ENCODE results near the gene EXOG. TPM values are rescaled to one million over a fixed set of nuclear protein-coding genes. Genes with fewer than 3 reads are reported as not detected.
A peak's percentile ranks its signal among the peaks of the same experiment; 100 is the strongest.

Gene EXOG
- total RNA-seq, 4 donors from 2014 or later = 6.0 to 15.3 (median 10.8) TPM

GRCh38 chr3:38477057-38477820 lies 18.9 kb upstream of the EXOG start:
- Histone ChIP-seq H3K4me3 (no peak overlapping the region), H3K36me3 (peaks cover 0 to 18% (median 7%) of the 10 kb centered on the region in 4 donors), H3K27me3 (no peaks in the 10 kb centered on the region), H3K9me3 (no peaks in the 10 kb centered on the region), H3K27ac (no peak overlapping the region), H3K4me1 (peaks cover 0 to 7% (median 3%) of the 10 kb centered on the region in 4 donors)
- in situ Hi-C loops (cut with MboI; ENCODE audit: low pct_ligation_motif_present in 1 of 4, low pct_unique_long_range_greater_than_20kb in 1 of 4, low sequenced_read_pairs in 3 of 4) (loop anchor here in 2 of 4 donors (10.0 to 25.0 kb wide), 3 partner anchors 132 to 365 kb away; partner anchors contain the start of genes ACAA1 (in 1 of the 2), MYD88 (in 1 of the 2) and XYLB (in 1 of the 2)), intact Hi-C loops (cut with DNase I; ENCODE audit: low total_unique reads) (loop anchor here (5.0 kb wide), 1 partner anchor 130 kb away; the partner anchor contains the start of gene XYLB)
- TF ChIP-seq POLR2A (IDR thresholded peaks at IDR 0.05) = no peak
- DNase-seq = no peak
- WGBS, 2 donors (ENCODE audit: low coverage in 1 of 2) = 91% methylated on average over 21 of the region's 21 CpGs; no CpG with 5 or more reads in 1 of the 2 donors

- DNase-seq = no peak
- Histone ChIP-seq H3K36me3 (peaks cover 0 to 25% (median 7%) of the 10 kb centered on the region in 4 donors), H3K27me3 (no peaks in the 10 kb centered on the region), H3K27ac (no peak overlapping the region), H3K4me1 (peaks cover 0 to 6% (median 2%) of the 10 kb centered on the region in 4 donors), H3K9me3 (no peaks in the 10 kb centered on the region), H3K4me3 (no peak overlapping the region)
- intact Hi-C loops (cut with DNase I; ENCODE audit: low total_unique reads) (loop anchor here (5.0 kb wide), 1 partner anchor 131 kb away; the partner anchor contains the start of gene XYLB), in situ Hi-C loops (cut with MboI; ENCODE audit: low pct_ligation_motif_present in 1 of 4, low pct_unique_long_range_greater_than_20kb in 1 of 4, low sequenced_read_pairs in 3 of 4) (loop anchor here in 2 of 4 donors (10.0 to 25.0 kb wide), 3 partner anchors 133 to 366 kb away; partner anchors contain the start of genes ACAA1 (in 1 of the 2), MYD88 (in 1 of the 2) and XYLB (in 1 of the 2))
- 91% methylated on average over 12 of the region's 15 CpGs; no CpG with 5 or more reads in 1 of the 2 donors for WGBS, 2 donors (ENCODE audit: low coverage in 1 of 2)
- TF ChIP-seq EP300 (IDR thresholded peaks at IDR 0.05; ENCODE audit: low read depth) (no peak), POLR2A (IDR thresholded peaks at IDR 0.05) (no peak)
- TF ChIP-seq, protein P1, sequence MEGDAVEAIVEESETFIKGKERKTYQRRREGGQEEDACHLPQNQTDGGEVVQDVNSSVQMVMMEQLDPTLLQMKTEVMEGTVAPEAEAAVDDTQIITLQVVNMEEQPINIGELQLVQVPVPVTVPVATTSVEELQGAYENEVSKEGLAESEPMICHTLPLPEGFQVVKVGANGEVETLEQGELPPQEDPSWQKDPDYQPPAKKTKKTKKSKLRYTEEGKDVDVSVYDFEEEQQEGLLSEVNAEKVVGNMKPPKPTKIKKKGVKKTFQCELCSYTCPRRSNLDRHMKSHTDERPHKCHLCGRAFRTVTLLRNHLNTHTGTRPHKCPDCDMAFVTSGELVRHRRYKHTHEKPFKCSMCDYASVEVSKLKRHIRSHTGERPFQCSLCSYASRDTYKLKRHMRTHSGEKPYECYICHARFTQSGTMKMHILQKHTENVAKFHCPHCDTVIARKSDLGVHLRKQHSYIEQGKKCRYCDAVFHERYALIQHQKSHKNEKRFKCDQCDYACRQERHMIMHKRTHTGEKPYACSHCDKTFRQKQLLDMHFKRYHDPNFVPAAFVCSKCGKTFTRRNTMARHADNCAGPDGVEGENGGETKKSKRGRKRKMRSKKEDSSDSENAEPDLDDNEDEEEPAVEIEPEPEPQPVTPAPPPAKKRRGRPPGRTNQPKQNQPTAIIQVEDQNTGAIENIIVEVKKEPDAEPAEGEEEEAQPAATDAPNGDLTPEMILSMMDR (IDR thresholded peaks at IDR 0.05) = no peak
Measured at GRCh38 chr3:38477839-38478450, 18.2 kb upstream of the EXOG start.

GRCh38 chr3:38478901-38479300 lies 17.2 kb upstream of the EXOG start:
- Histone ChIP-seq H3K27ac (no peak overlapping the region), H3K4me1 (no peaks in the 10 kb centered on the region), H3K27me3 (no peaks in the 10 kb centered on the region), H3K4me3 (no peak overlapping the region), H3K36me3 (peaks cover 0 to 26% (median 11%) of the 10 kb centered on the region in 4 donors), H3K9me3 (no peaks in the 10 kb centered on the region)
- in situ Hi-C loops (cut with MboI; ENCODE audit: low pct_ligation_motif_present in 1 of 4, low pct_unique_long_range_greater_than_20kb in 1 of 4, low sequenced_read_pairs in 3 of 4) = loop anchor here in 2 of 4 donors (10.0 to 25.0 kb wide), 3 partner anchors 134 to 367 kb away; partner anchors contain the start of genes ACAA1 (in 1 of the 2), MYD88 (in 1 of the 2) and XYLB (in 1 of the 2)
- WGBS, 2 donors (ENCODE audit: low coverage in 1 of 2) = 88% methylated on average over 9 of the region's 9 CpGs; no CpG with 5 or more reads in 1 of the 2 donors
- DNase-seq = no peak
- TF ChIP-seq, protein P1 (IDR thresholded peaks at IDR 0.05) = no peak
- TF ChIP-seq EP300 (IDR thresholded peaks at IDR 0.05; ENCODE audit: low read depth) = no peak
- no peak for TF ChIP-seq POLR2A (IDR thresholded peaks at IDR 0.05)
- TF ChIP-seq POLR2AphosphoS5 (IDR thresholded peaks at IDR 0.05) = no peak
- intact Hi-C loops (cut with DNase I; ENCODE audit: low total_unique reads) = loop anchor here (5.0 kb wide), 1 partner anchor 132 kb away; the partner anchor contains the start of gene XYLB

GRCh38 chr3:38479431-38480092 lies 16.6 kb upstream of the EXOG start:
- 69% methylated on average over 10 of the region's 10 CpGs; no CpG with 5 or more reads in 1 of the 2 donors for WGBS, 2 donors (ENCODE audit: low coverage in 1 of 2)
- Histone ChIP-seq H3K4me1 (no peaks in the 10 kb centered on the region), H3K9me3 (no peaks in the 10 kb centered on the region), H3K4me3 (no peak overlapping the region), H3K36me3 (peaks cover 0 to 26% (median 11%) of the 10 kb centered on the region in 4 donors), H3K27ac (no peak overlapping the region), H3K27me3 (no peaks in the 10 kb centered on the region)
- DNase-seq = peak; percentile 68
- TF ChIP-seq POLR2AphosphoS5 (IDR thresholded peaks at IDR 0.05) = no peak
- TF ChIP-seq, protein P1 (IDR thresholded peaks at IDR 0.05) = peak; percentile 77 to 86 (median 81)
- in situ Hi-C loops (cut with MboI; ENCODE audit: low pct_ligation_motif_present in 1 of 4, low pct_unique_long_range_greater_than_20kb in 1 of 4, low sequenced_read_pairs in 3 of 4) (loop anchor here (5.0 to 25.0 kb wide), 4 partner anchors 132 to 367 kb away; partner anchors contain the start of genes XYLB (in 4 of the 4), ACAA1 (in 1 of the 4) and MYD88 (in 1 of the 4)), intact Hi-C loops (cut with DNase I; ENCODE audit: low total_unique reads) (loop anchor here (5.0 kb wide), 1 partner anchor 132 kb away; the partner anchor contains the start of gene XYLB)
